NCI-H82 treated with DMSO at 0.1 percent for 48 hours (cell line): Measurements from ENCODE around the gene PIP4P1.

Source experiments
- DNase-seq: peaks from one replicate; lab custom pipeline; 2025; ENCODE audit not compliant: unreplicated experiment; lab: John Stamatoyannopoulos, UW

The PIP4P1 gene

DNA sequence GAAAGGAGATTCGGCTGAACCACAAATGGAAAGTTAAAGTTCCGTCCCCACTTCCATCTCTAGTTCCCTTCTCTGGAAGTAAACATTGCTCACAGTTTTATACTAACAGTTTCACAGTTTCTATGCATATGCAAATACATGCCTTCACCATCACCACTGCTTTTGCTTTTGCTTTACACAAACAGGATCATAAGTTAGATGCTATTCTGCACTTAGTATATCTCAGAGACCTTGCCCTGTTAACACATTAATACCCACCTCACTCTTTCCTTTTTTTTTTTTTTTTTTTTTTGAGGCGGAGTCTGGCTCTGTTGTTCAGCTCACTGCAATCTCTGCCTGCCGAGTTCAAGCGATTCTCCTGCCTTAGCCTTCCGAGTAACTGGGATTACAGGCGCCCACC lies 48.8 kb downstream of the PIP4P1 start:
- DNase-seq: no peak

DNA sequence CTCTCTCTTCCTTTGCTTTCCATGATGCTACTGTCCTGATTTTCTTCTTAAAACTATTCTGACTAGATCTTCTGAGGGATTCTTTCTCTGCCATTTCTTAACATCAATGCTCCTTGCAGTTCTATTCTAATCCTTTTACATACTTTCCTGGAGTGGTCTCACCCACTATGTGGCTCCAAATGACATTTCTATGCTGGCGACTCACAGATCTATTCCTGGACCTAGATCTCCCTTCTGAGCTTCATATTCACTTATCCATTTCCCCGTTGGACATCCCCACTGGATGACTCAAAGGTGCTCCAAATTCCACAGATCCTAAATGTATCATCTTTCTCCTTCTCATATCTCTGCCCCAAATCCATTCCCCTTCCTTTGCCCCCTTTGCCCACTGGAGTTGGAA lies 52.0 kb downstream of the PIP4P1 start:
- no peak for DNase-seq
